IPS-11a (cell line): ENCODE measurements around the gene RPN1.
"Not testable (repeated sequence)": the region's sequence is repeated elsewhere in the genome, so short reads cannot be mapped to it uniquely, and the experiment has no call there.

Experiments used
- H3K4me3 ChIP-seq: one replicate; pipeline ENCODE4 v1.5.1; 2013; ENCODE audit warnings: low read depth, low read length, control low read depth

RPN1 gene

DNA sequence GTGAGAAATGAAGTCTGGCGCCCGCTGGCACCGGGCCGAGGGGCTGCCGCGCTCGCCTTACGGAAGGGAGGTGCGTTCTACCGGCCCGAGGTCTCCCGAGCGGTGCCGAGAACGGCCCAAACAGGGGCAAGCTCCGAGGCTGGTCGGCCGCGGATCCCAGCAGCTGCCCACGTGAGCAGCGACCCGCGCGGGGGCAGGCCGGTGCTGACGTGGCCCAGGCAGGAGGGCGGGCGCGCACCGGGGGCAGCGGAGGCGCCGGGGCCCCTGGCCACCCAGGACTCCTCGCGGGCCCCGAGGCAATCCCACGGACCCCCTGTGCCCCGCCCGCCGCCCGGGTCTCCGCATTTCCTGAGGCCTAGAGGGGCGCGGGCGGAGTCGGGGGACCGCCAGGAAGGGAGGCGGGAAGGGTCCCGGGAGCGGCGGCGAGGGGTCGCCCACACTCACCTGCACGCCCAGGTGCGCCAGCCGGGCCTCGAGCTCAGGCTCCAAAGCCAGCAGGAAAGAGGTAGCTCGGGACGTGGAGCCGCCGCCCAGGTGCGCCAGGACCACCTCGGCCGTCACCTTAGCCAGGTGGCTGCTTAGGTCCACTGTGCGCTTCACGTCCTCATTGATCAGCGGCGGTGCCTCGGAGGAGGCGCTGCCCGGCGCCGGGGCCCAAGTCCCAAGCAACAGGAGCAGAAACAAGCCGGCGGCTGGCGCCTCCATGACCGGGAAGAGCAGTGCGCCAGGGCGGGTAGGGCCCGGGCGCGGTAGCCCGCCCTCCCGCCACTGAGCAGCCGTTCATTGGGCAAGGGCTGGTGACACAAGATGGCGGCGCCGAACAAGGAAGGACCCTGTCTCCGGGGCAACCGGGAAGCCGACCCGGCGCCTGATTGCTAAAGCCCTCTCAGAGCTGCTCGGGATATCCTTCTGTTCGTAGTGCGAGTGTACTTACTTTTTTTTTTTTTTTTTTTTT, at the start of gene RPN1:
Gene RPN1, minus strand, starts transcription at position 723 of the 955 bp plus-strand sequence. Its CDS starts 18 bp downstream, at position 705.
- H3K4me3 ChIP-seq: peak within 1 kb of the TSS; percentile 92

DNA sequence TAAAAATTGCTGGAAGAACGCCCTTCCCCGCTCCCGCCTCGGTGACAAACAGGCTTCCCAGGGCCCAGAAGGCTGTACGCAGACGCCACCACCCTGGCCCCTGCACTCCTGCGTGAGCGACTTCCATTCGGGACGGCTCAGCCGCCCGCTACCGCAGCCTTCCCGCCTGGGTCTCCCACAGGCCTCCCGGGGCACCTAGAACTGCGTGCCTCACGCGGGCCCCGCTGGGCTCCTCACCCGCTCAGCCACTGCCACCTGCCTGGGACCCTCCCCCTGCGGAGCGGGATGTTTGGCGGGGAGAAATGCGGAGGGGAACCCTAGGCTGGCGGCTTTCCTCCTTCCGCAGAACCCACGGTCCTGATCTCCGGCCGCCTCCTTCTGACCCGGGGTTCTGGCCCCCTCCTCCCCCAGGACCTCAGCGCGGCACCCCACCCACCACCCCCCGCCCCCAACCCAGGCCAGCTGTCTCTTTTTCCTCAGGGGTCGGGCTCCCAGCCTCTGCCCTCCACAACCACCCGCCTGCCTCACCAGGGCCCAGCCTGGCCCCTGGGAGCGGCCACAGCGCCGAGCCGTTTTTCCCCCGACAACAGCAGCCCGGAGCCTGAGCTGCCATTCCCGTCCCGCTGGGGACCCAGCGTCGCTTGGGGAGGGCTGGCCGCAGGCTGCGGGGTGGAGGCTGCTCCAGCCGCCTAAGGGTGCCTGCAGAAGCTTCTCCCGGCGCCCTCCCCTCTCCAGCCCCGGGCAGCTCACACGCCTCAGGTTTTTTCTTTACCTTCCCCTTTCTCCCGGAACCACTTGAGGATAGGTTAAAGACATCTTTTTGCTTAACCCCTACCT, 47.8 kb upstream of the RPN1 start:
- H3K4me3 ChIP-seq: peak overlapping the region; percentile 40

DNA sequence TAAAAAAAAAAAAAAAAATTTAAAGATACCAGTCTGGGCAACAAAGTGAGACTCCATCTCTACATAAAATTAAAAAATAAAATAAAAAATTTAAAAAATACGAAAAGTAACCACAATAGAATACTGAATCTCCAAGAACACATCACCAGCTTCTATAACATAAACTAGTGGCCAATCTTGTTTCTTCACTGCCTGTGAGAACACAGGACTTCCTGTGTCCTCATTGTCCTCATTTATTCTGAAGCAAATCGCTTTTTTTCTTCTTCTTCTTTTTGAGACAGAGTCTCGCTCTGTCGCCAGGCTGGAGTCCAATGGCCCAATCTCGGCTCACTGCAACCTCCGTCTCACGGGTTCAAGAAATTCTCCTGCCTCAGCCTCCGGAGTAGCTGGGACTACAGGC, 46.7 kb upstream of the RPN1 start:
- no peak overlapping the region for H3K4me3 ChIP-seq

DNA sequence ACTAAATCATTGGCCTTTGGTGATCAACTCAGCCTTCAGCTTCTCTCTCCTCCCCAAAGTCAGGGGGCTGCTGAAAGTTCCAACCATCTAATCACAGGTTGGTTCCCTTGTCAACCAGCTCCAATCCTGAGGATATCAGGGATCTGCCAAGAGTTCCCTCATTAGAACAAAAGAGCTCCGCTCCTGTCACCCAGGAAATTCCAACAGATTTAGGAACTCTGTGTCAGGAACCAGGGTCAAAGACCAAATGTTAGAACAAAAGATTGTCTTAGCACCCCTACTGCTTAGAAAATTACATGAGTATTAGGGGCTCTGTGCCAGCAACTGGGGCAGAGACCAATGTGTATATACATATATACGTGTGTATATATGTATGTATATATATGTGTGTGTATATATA, 43.1 kb upstream of the RPN1 start:
- H3K4me3 ChIP-seq: no peak overlapping the region

DNA sequence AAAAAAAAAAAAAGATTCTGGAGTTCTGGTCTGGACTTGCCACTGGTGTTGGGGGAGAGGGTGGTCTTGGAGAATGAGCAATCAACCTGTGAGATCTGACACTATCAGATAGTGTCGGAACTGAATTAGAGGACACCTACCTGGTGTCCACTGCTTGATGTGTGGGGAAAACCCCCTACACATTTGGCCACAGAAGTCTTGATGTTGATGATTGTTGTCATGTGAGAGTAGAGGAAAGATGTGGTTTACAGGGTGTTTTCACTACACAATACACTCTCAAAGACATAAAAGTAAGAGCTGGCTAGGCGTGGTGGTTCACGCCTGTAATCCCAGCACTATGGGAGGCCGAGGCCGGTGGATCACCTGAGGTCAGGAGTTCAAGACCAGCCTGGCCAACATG, 38.4 kb upstream of the RPN1 start:
- H3K4me3 ChIP-seq: no peak overlapping the region

GRCh38 chr3:128686465-128686864, 35.8 kb upstream of the RPN1 start:
- H3K4me3 ChIP-seq: no peak overlapping the region

DNA sequence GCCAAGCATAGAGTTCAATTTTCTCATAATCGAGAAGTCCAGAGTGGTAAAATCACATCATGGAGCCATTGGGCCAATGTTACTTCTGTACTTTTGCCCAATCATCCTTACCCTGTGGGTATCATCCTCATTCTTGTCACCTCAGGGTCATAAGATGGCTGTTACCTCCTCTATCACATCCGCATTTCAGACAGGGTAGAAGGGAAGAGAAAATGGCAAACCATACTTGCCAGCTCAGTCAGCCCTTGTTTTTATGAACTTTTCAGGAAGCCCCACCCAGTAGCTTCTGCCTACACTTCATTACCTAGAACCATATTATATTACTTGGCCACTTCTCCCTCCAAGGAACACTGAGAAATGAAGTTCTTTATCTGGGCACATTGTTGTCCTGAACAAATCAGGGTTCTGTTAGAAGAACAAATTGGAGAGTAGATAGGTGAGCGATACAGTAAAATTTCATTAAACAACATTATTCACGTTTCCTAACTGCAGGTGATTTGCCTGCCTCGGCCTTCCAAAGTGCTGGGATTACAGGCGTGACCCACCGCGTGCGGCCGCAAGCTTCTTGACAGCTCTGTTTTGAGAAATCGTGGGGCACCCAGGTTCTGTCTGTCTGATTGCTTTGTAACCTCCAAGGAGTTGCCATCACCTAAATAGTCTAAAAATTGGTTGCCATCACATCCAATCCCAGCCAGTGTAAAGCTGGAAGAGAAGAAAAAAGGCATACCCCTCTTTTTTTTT, 34.5 kb upstream of the RPN1 start:
- H3K4me3 ChIP-seq: no peak overlapping the region

DNA sequence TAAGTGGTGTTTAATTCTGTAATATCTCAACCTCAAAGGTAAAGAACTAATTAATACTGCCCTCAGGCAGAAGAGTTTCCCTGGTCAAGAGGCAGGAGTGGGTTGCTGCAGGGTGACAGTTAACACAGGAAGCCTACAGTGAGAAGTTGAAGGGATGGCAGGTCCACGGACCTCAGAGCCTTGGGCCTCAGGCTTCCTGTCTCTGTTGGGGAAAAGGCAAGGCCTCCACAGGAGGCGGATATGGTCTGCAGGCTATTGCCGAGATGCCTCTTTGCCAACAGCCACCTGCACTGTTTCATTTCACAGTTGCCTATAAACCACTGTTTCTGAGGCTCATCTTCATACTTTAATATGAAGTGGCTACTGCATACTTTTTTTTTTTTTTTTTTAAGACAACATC, 33.3 kb upstream of the RPN1 start:
- no peak overlapping the region for H3K4me3 ChIP-seq

DNA sequence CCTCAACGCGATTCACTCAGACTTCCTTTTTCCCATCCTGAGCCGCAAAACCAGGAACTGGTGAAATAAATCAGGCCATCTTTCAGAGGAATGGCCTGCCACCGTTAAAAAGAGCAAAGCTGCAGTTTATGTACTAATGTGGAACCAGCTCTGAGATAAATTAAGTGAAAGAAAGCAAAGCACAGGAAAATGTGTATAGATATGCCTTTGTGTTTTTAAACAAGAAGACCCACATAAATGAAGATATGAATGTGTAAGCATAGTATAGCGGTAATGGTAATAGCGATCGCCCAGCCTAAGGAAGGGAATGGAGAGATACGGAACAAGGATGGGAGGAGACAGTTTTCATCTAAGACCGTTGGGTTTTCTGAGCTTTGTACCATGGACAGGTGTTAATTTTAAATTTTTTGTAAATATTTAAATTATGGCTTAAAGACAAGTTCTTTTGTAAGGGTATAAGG, 30.8 kb upstream of the RPN1 start:
- H3K4me3 ChIP-seq: peak overlapping the region; percentile 71

DNA sequence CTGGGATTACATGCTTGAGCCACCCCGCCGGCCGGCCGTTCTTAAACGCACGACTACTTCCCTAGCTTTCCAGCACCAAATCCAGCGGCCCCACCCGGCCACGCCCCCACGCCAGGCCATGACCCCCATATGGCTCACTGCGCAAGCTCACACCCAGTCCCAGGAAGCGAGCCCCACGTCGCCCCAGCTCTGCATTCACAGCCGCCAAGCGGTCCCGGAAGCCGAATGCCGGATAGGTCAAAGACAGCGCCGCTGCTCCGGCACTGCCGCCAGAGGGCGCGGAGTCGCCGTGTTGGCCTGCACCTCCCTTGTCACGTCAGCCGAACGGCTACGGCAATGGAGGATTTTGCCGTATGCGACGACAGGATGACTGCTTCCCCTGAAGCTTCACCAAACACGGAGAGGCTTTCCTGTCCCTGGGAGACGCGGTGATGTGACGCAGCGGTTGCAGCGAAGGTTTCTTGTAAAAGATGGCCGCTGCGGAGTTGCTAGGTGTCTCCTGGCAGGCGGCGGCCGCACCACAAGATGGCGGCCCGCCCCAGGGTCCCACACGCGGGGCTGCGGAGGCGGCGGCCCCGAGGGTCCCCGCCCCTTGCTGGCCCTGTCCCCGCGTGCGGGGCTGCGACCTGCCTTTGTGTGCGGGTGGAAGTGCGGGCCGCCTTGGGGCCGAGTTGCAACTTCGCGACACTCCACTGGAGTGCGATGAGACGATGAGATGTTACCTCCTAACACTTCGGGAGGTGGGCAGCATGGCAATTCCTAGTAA, 30.2 kb upstream of the RPN1 start:
- H3K4me3 ChIP-seq: peak overlapping the region; percentile 71

DNA sequence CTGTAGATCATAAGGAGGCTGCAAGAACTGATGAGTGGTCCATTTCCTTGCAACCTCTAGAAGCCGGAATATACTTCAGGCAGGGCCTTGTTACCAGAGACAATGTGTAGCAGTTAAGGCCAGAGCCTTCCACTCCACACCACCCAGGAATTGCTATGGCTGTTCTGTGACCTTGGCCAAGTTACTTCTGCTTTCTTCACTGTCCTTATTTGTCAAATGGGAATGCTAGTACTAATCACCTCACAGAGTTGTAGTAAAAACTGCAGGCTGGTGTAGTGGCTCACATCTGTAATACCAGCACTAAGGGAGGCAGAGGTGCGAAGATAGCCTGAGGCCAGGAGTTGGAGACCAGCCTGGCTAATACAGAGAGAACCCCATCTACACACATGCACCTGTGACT, 28.7 kb upstream of the RPN1 start:
- no peak overlapping the region for H3K4me3 ChIP-seq

- H3K4me3 ChIP-seq: not testable (repeated sequence)
Measured at GRCh38 chr3:128675802-128676201, 25.2 kb upstream of the RPN1 start.

DNA sequence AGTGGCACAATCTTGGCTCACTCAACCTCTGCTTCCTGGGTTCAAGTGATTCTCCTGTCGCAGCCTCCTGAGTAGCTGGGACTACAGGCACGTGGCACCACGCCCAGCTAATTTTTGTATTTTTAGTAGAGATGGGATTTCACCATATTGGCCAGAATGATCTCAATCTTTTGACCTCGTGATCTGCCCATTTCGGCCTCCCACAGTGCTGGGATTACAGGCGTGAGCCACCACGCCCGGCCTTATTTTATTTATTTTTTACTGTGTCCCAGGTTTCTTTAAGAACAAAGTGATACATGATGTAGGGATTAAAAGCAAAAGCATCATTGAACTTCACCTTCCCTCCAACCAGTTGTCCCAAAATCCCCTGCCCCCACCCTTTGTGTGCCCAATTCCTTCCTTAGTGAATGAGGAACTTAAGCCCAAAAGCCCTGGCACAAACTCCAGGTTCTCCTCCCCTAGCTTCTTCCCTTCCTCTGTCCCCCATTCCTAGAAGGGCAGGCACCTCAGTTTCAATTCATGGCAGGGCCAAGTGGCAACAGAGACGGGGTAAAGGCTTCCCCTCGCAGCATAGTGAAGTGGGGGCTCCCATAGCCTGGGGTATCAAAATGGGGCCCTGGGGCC, 23.7 kb upstream of the RPN1 start:
- H3K4me3 ChIP-seq: no peak overlapping the region

DNA sequence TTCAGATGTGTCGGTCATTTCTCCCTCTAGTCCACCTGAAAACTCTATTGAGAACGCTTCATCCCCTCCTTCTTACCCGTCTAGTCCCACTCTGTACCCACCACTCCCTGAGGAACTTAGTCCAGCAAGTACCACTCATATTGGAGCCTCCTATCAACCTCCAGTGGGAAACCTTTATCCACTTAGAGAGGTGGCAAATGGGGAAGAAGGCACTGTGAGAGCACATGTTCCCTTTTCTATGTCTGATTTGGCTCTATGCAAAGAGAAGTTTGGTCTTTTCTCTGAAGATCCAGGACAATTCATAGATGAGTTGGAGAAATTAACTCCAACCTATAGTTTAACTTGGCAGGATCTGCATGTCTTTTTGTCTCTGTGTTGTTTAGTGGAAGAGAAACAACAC, 17.0 kb upstream of the RPN1 start:
- H3K4me3 ChIP-seq: no peak overlapping the region

DNA sequence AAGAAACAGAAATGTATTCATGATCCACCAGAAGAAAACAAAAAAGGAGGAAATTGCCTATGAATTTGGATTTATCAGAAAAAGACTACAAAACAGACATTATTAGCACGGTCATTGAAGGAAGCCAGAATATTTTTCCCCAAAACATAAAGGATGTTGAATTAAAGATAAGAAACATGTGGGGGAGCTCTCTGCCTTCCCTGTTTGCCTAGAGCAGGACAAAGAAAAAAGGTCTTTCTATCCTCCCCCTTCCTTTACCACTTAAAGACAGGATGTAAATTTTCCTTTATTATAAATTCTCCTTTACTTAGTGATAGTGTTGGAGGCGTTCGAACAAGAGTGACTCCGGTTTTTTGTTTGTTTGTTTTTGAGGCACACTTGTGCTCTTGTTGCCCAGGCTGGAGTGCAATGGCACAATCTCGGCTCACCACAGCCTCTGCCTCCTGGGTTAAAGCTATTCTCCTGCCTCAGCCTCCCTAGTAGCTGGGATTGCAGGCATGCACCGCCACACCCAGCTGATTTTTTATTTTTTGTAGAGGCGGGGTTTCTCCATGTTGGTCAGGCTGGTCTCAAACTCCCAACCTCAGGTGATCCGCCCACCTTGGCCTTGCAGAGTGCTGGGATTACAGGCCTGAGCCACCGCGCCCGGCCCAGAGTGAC, 14.9 kb upstream of the RPN1 start:
- no peak overlapping the region for H3K4me3 ChIP-seq

- no peak overlapping the region for H3K4me3 ChIP-seq
Measured at GRCh38 chr3:128663151-128663550, 12.5 kb upstream of the RPN1 start.

DNA sequence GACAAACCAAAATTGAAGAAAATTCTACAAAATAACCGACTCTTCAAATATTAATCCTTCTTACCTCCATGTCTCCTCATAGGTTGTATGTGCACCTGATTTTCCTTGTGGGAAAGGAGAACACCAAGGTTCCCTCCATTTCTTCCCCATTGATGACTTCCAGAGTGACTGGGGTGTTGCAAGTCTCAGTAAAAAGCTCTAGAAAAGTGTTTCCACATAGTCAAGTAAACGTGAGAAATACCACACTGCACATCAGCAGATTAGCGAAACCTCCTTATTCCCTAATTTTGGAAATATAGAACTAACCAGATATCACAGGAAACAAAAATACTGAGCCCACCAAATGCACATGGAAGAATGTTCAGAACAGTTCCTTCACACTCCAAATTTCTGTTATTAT, 4.9 kb upstream of the RPN1 start:
- H3K4me3 ChIP-seq: no peak overlapping the region

- not testable (repeated sequence) for H3K4me3 ChIP-seq
Measured at GRCh38 chr3:128653993-128654805, 3.6 kb upstream of the RPN1 start.
